HEK293 (cell line): ENCODE data around the gene XPO1.

Source experiments
- TCF7L2 ChIP-seq: IDR thresholded peaks from 2 replicates; pipeline ENCODE4 v1.6.1; 2011; ENCODE audit warnings: low read depth, mild to moderate bottlenecking, inconsistent platforms, low read length, moderate library complexity, borderline replicate concordance
- WT1 ChIP-seq: fragments of 450-650 bp; formaldehyde crosslinking; IDR thresholded peaks from 2 replicates; pipeline ENCODE4 v1.5.1; 2016; ENCODE audit warnings: missing biosample characterization, missing genetic modification characterization
- ZBTB7A ChIP-seq: fragments of 450-650 bp; formaldehyde crosslinking; IDR thresholded peaks from 2 replicates; pipeline ENCODE4 v1.5.1; 2016; ENCODE audit warnings: low read depth, missing biosample characterization, missing genetic modification characterization
- ZFP41 ChIP-seq: fragments of 450-650 bp; formaldehyde crosslinking; IDR thresholded peaks from 2 replicates; pipeline ENCODE4 v1.5.1; 2016; ENCODE audit warnings: missing biosample characterization, missing genetic modification characterization, borderline replicate concordance
- ZNF140 ChIP-seq: fragments of 450-650 bp; formaldehyde crosslinking; IDR thresholded peaks from 2 replicates; pipeline ENCODE4 v1.5.1; 2016; ENCODE audit warnings: missing biosample characterization, missing genetic modification characterization
- ZNF16 ChIP-seq: fragments of 450-650 bp; formaldehyde crosslinking; IDR thresholded peaks from 2 replicates; pipeline ENCODE4 v1.5.1; 2016; ENCODE audit warnings: low read depth, missing biosample characterization, missing genetic modification characterization
- ZNF514 ChIP-seq: fragments of 450-650 bp; formaldehyde crosslinking; IDR thresholded peaks from 2 replicates; pipeline ENCODE4 v1.5.1; 2016; ENCODE audit warnings: missing biosample characterization, missing genetic modification characterization
- ZNF670 ChIP-seq: fragments of 450-650 bp; formaldehyde crosslinking; IDR thresholded peaks from 2 replicates; pipeline ENCODE4 v1.5.1; 2016; ENCODE audit warnings: missing biosample characterization, missing genetic modification characterization, low read depth
- ZNF76 ChIP-seq: fragments of 450-650 bp; formaldehyde crosslinking; IDR thresholded peaks from 2 replicates; pipeline ENCODE4; 2016; ENCODE audit warnings: low read depth, missing biosample characterization, missing genetic modification characterization, borderline replicate concordance
- ZXDB ChIP-seq: fragments of 450-650 bp; formaldehyde crosslinking; IDR thresholded peaks from 2 replicates; pipeline ENCODE4 v1.5.1; 2016; ENCODE audit warnings: missing biosample characterization, missing genetic modification characterization
- TF ChIP-seq, protein P1 (sequence below): fragments of 450-650 bp; formaldehyde crosslinking; IDR thresholded peaks from 2 replicates; pipeline ENCODE4 v1.5.1; 2017; ENCODE audit warnings: missing biosample characterization, missing genetic modification characterization
- TF ChIP-seq, protein P2 (sequence below): fragments of 450-650 bp; formaldehyde crosslinking; IDR thresholded peaks from 2 replicates; pipeline ENCODE4; 2016; ENCODE audit warnings: missing biosample characterization, missing genetic modification characterization
- TF ChIP-seq, protein P3 (sequence below): fragments of 450-650 bp; formaldehyde crosslinking; IDR thresholded peaks from 2 replicates; pipeline ENCODE4 v1.5.1; 2016; ENCODE audit warnings: missing biosample characterization, missing genetic modification characterization
- TF ChIP-seq, protein P4 (sequence below): fragments of 450-650 bp; formaldehyde crosslinking; IDR thresholded peaks from 2 replicates; pipeline ENCODE4 v1.5.1; 2016; ENCODE audit warnings: missing biosample characterization, missing genetic modification characterization
- TF ChIP-seq, protein P5 (sequence below): fragments of 450-650 bp; formaldehyde crosslinking; IDR thresholded peaks from 2 replicates; pipeline ENCODE4 v1.5.1; 2016; ENCODE audit warnings: missing biosample characterization, missing genetic modification characterization

Gene XPO1

DNA sequence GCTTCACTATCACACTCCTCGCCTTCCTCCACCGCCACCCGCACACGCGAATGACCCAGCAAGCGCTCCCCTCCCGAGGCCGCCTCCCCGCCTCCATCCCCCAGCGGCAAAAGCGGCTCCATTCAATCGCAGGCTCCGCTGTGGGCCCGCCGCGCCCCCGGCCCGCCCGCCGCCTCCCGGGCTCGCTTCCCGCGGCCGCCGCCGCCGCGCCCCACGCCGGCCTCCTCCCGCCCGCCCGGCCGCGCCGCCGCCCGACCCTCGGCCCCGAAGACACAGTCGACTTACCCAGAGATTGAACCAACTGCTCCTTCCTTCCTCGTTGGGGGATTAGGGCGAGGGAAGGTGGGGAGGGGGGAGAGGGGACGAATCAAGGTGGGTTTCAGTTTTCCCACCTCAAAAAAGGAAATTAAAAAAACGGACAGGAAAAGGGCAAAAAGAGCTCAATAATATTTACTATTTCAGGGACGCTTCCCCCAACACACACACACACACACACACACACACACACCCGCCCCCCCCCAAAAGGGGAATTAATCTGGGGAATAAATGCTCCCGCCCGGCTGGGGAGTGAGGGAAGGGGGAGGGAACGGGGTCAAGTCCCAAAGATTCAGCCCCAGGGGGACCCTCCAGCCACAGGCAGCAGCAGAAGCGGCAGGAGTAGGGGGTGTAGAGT, 743 bp downstream of the XPO1 start (continued):
- TF ChIP-seq, protein P1, sequence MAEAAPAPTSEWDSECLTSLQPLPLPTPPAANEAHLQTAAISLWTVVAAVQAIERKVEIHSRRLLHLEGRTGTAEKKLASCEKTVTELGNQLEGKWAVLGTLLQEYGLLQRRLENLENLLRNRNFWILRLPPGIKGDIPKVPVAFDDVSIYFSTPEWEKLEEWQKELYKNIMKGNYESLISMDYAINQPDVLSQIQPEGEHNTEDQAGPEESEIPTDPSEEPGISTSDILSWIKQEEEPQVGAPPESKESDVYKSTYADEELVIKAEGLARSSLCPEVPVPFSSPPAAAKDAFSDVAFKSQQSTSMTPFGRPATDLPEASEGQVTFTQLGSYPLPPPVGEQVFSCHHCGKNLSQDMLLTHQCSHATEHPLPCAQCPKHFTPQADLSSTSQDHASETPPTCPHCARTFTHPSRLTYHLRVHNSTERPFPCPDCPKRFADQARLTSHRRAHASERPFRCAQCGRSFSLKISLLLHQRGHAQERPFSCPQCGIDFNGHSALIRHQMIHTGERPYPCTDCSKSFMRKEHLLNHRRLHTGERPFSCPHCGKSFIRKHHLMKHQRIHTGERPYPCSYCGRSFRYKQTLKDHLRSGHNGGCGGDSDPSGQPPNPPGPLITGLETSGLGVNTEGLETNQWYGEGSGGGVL (tag by site-specific recombination): peak; percentile 77
- TF ChIP-seq ZNF670 (tag by site-specific recombination): no peak
- TF ChIP-seq, protein P2, sequence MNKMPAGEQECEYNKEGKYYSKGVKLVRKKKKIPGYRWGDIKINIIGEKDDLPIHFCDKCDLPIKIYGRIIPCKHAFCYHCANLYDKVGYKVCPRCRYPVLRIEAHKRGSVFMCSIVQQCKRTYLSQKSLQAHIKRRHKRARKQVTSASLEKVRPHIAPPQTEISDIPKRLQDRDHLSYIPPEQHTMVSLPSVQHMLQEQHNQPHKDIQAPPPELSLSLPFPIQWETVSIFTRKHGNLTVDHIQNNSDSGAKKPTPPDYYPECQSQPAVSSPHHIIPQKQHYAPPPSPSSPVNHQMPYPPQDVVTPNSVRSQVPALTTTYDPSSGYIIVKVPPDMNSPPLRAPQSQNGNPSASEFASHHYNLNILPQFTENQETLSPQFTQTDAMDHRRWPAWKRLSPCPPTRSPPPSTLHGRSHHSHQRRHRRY (tag by site-specific recombination): no peak
- TF ChIP-seq WT1 (tag by site-specific recombination): no peak
- no peak for TF ChIP-seq TCF7L2
- TF ChIP-seq, protein P3, sequence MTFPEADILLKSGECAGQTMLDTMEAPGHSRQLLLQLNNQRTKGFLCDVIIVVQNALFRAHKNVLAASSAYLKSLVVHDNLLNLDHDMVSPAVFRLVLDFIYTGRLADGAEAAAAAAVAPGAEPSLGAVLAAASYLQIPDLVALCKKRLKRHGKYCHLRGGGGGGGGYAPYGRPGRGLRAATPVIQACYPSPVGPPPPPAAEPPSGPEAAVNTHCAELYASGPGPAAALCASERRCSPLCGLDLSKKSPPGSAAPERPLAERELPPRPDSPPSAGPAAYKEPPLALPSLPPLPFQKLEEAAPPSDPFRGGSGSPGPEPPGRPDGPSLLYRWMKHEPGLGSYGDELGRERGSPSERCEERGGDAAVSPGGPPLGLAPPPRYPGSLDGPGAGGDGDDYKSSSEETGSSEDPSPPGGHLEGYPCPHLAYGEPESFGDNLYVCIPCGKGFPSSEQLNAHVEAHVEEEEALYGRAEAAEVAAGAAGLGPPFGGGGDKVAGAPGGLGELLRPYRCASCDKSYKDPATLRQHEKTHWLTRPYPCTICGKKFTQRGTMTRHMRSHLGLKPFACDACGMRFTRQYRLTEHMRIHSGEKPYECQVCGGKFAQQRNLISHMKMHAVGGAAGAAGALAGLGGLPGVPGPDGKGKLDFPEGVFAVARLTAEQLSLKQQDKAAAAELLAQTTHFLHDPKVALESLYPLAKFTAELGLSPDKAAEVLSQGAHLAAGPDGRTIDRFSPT (tag by site-specific recombination): no peak
- TF ChIP-seq ZFP41: no peak
- no peak for TF ChIP-seq ZNF140 (tag by site-specific recombination)
- no peak for TF ChIP-seq ZXDB
- TF ChIP-seq ZNF76: no peak
- TF ChIP-seq, protein P4, sequence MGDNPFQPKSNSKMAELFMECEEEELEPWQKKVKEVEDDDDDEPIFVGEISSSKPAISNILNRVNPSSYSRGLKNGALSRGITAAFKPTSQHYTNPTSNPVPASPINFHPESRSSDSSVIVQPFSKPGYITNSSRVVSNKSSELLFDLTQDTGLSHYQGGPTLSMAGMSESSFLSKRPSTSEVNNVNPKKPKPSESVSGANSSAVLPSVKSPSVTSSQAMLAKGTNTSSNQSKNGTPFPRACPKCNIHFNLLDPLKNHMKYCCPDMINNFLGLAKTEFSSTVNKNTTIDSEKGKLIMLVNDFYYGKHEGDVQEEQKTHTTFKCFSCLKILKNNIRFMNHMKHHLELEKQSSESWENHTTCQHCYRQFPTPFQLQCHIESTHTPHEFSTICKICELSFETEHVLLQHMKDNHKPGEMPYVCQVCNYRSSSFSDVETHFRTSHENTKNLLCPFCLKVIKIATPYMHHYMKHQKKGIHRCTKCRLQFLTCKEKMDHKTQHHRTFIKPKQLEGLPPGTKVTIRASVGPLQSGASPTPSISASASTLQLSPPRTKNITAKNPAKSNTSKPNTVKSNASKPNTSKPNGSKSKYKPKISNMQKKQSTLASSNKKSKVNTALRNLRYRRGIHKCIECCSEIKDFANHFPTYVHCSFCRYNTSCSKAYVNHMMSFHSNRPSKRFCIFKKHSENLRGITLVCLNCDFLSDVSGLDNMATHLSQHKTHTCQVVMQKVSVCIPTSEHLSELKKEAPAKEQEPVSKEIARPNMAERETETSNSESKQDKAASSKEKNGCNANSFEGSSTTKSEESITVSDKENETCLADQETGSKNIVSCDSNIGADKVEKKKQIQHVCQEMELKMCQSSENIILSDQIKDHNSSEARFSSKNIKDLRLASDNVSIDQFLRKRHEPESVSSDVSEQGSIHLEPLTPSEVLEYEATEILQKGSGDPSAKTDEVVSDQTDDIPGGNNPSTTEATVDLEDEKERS (tag by site-specific recombination): no peak
- TF ChIP-seq ZBTB7A (tag by site-specific recombination): no peak
- TF ChIP-seq ZNF514 (tag by site-specific recombination): no peak
- TF ChIP-seq, protein P5, sequence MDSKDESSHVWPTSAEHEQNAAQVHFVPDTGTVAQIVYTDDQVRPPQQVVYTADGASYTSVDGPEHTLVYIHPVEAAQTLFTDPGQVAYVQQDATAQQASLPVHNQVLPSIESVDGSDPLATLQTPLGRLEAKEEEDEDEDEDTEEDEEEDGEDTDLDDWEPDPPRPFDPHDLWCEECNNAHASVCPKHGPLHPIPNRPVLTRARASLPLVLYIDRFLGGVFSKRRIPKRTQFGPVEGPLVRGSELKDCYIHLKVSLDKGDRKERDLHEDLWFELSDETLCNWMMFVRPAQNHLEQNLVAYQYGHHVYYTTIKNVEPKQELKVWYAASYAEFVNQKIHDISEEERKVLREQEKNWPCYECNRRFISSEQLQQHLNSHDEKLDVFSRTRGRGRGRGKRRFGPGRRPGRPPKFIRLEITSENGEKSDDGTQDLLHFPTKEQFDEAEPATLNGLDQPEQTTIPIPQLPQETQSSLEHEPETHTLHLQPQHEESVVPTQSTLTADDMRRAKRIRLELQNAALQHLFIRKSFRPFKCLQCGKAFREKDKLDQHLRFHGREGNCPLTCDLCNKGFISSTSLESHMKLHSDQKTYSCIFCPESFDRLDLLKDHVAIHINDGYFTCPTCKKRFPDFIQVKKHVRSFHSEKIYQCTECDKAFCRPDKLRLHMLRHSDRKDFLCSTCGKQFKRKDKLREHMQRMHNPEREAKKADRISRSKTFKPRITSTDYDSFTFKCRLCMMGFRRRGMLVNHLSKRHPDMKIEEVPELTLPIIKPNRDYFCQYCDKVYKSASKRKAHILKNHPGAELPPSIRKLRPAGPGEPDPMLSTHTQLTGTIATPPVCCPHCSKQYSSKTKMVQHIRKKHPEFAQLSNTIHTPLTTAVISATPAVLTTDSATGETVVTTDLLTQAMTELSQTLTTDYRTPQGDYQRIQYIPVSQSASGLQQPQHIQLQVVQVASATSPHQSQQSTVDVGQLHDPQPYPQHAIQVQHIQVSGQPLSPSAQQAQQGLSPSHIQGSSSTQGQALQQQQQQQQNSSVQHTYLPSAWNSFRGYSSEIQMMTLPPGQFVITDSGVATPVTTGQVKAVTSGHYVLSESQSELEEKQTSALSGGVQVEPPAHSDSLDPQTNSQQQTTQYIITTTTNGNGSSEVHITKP: peak; percentile 67
- TF ChIP-seq ZNF16 (tag by site-specific recombination): no peak
